ENCODE data around the gene AKT2. TPM values are rescaled to one million over a fixed set of nuclear protein-coding genes. Genes with fewer than 3 reads are reported as not detected.

Gene AKT2
- total and polyA plus RNA-seq, 12 donors: 49.2 to 195 (median 113) TPM

GRCh38 chr19:40280608-40281221 lies 4.4 kb downstream of the AKT2 start:
- WGBS, 4 donors: 54 to 68% (median 59%) methylated on average over 10 of the region's 10 CpGs
- Histone ChIP-seq H3K4me3 (no peak overlapping the region), H3K27me3 (no peaks in the 10 kb centered on the region), H3K4me1 (replicated peaks in 1 of 2) (peaks cover 39 to 80% of the 10 kb centered on the region in 2 donors), H3K27ac (peak overlapping the region in 2 of 5 donors; percentile 38 to 95), H3K9me3 (replicated peaks in 1 of 3) (no peaks in the 10 kb centered on the region), H3K36me3 (replicated peaks in 1 of 2) (no peaks in the 10 kb centered on the region)
- peak in 1 of 7 donors; percentile 45 for DNase-seq
- intact Hi-C loops (cut with DNase I): no loop called here
- TF ChIP-seq CTCF (IDR thresholded peaks at IDR 0.05) (no peak), POLR2A (IDR thresholded peaks at IDR 0.05) (no peak)

- DNase-seq: no peak
- TF ChIP-seq POLR2A (IDR thresholded peaks at IDR 0.05) (no peak), CTCF (IDR thresholded peaks at IDR 0.05) (no peak)
- WGBS, 4 donors: 72 to 82% (median 78%) methylated on average over 11 to 17 of the region's 17 CpGs
- H3K9me3 ChIP-seq (replicated peaks in 1 of 3): no peaks in the 10 kb centered on the region
- H3K36me3 ChIP-seq (replicated peaks in 1 of 2): no peaks in the 10 kb centered on the region
- no peaks in the 10 kb centered on the region for H3K27me3 ChIP-seq
- H3K4me1 ChIP-seq (replicated peaks in 1 of 2): peaks cover 38 to 83% of the 10 kb centered on the region in 2 donors
- intact Hi-C loops (cut with DNase I): no loop called here
- peak overlapping the region in 2 of 5 donors; percentile 38 to 95 for H3K27ac ChIP-seq
- H3K4me3 ChIP-seq: no peak overlapping the region
Observed at GRCh38 chr19:40279761-40280607, 5.2 kb downstream of the AKT2 start.

GRCh38 chr19:40279120-40279551 lies 6.0 kb downstream of the AKT2 start:
- Histone ChIP-seq H3K4me1 (replicated peaks in 1 of 2) (peaks cover 41 to 88% of the 10 kb centered on the region in 2 donors), H3K9me3 (replicated peaks in 1 of 3) (no peaks in the 10 kb centered on the region), H3K27ac (peak overlapping the region in 3 of 5 donors; percentile 7 to 95 (median 32)), H3K4me3 (peak overlapping the region in 1 of 4 donors; percentile 6), H3K27me3 (no peaks in the 10 kb centered on the region), H3K36me3 (replicated peaks in 1 of 2) (no peaks in the 10 kb centered on the region)
- intact Hi-C loops (cut with DNase I): no loop called here
- no peak for DNase-seq
- 53 to 62% (median 60%) methylated on average over 7 to 15 of the region's 15 CpGs for WGBS, 4 donors
- TF ChIP-seq CTCF (IDR thresholded peaks at IDR 0.05) (no peak), POLR2A (IDR thresholded peaks at IDR 0.05) (no peak)

- H3K4me1 ChIP-seq (replicated peaks in 1 of 2): peaks cover 41 to 88% of the 10 kb centered on the region in 2 donors
- H3K36me3 ChIP-seq (replicated peaks in 1 of 2): no peaks in the 10 kb centered on the region
Observed at GRCh38 chr19:40278361-40279035, 6.6 kb downstream of the AKT2 start.

More at GRCh38 chr19:40278361-40279035, 6.6 kb downstream of the AKT2 start:
- H3K9me3 ChIP-seq (replicated peaks in 1 of 3): no peaks in the 10 kb centered on the region
- H3K27ac ChIP-seq: peak overlapping the region in 3 of 5 donors; percentile 14 to 95 (median 32)
- no peak for DNase-seq
- no peaks in the 10 kb centered on the region for H3K27me3 ChIP-seq
- H3K4me3 ChIP-seq: peak overlapping the region in 1 of 4 donors; percentile 6
- TF ChIP-seq POLR2A (IDR thresholded peaks at IDR 0.05): no peak
- no peak for TF ChIP-seq CTCF (IDR thresholded peaks at IDR 0.05)
- WGBS, 4 donors: 68 to 80% (median 74%) methylated on average over 4 to 16 of the region's 16 CpGs
- intact Hi-C loops (cut with DNase I): no loop called here

All from adrenal gland (tissue), 12 donors.